ENCODE results near the gene DDN.

GRCh38 chr12:48973531-48973930, 25.6 kb downstream of the DDN start:
- no peak for TF ChIP-seq CTCF (conservative IDR thresholded peaks at IDR 0.05)
- no peak for TF ChIP-seq ZFX (IDR thresholded peaks at IDR 0.05)
